Left forelimb (tissue), 1 donor: ENCODE results near the gene RPS6KB1.
"Not testable (repeated sequence)": the region's sequence is repeated elsewhere in the genome, so short reads cannot be mapped to it uniquely, and the experiment has no call there.

Source experiments
- DNase-seq: peaks from one replicate; pipeline ENCODE4 v3.0.0-alpha.2; 2018; ENCODE audit warnings: low spot score

RPS6KB1 gene

DNA sequence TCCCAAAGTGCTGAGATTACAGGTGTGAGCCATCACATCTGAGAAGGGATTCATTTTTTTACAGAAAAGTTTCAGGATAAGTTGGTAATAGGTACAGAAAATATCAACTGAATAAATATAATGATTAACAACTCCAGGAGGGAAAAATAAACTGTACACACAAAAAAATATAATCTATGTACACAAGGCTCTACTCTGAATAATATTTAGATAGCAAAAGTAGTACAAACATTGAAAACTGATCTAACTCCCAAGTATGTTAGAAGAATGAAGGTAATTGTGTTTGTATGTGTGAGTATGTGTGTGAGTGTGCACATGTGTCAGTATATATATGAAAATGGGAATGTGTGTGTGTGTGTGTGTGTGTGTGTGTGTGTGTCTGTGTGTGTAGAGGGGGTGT lies 20.6 kb upstream of the RPS6KB1 start:
- DNase-seq: no peak

DNA sequence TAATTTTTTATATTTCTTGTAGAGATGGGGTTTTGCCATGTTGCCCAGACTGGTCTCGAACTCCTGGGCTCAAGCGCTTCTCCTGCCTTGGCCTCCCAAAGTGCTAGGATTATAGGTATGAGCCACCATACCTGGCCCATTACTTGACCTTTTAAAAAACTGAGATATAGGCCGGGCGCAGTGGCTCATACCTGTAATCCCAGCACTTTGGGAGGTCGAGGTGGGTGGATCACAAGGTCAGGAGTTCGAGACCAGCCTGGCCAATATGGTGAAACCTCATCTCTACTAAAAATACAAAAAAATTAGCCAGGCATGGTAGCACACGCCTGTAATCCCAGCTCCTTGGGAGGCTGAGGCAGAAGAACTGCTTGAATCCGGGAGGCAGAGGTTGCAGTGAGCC lies 19.5 kb upstream of the RPS6KB1 start:
- DNase-seq: not testable (repeated sequence)

DNA sequence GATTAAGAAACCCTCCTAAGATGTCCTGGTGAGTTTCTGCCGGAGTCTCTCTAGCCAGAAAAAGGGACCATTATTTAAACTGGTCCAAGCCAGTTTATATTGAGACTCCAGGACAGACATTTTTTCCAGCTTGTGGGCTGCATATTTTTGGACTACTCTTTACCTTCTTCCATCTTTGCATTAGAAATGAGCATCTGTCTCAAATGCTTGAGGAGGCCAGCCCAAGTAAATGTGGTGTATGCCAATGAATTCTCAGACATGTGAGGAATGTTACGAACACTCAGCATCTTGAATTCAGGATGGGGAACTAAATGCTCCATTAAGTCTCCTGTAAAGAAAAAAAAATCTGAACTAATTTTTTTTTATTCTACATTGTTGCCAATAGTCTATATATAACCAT lies 18.5 kb upstream of the RPS6KB1 start:
- no peak for DNase-seq

DNA sequence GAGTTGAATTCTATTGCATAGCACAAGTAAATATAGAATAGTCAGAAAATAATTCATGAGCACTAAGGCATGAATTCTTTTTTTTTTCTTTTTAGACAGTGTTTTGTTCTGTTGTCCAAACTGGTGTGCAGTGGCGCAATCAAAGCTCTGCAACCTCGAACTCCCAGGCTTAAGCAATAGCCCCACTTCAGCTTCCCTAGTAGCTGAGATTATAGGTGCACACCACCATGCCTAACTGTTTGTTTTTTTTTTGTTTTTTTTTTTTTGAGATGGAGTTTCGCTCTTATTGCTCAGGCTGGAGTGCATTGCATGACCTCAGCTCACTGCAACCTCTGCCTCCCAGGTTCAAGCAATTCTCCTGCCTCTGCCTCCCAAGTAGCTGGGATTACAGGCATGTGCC lies 16.8 kb upstream of the RPS6KB1 start:
- DNase-seq: no peak

DNA sequence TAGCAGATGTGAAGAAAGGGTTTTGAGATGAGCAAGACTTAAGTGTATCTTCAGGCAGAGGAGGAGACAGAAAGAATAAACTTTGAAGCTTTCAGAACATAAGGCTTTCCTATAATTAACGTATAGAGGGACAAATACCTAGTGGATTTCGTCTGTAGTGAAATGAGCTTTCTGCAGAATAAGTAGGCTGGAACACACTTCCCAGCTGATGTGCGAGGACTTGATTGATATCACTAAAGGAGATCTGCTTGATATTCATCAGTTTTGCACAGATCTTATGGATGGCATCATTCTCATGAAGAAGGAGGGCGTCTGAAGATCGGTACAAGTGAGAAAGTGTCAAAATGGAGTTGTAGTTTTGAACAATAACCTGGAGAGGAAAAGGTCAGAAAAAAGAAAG lies 15.0 kb upstream of the RPS6KB1 start:
- DNase-seq: no peak

DNA sequence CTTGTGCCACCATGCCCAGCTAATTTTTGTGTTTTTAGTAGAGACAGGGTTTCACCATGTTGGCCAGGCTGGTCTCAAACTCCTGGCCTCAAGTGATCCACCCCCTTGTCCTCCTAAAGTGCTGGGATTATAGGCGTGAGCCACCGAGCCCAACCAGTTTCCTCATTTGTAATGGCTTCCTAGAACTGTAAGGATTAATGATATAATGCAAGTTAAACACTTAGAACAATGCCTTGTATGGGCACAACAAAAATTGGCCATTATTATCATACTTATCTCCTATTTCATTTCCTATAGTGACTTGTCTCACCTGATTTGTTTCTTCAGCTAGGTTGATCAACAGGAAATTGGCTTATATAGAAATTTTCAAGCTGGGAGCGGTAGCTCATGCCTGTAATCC lies 14.3 kb upstream of the RPS6KB1 start:
- no peak for DNase-seq

DNA sequence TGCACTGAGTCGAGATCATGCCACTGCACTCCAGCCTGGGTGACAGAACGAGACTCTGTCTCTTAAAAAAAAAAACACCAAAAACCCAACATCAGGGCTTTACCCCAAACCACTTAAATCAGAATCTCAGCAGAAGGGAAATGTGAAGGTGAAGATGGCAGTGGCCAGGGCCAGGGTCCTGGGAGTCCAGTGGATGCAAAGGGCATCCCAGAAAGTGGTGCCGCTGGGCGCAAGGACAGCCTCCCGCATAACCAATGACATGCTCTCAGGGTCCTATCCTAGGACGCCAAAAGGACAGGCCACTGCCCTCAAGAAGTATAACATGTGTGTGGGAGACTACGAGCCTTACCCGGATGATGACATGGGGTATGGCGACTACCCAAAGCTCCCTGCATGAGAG lies 8.1 kb upstream of the RPS6KB1 start:
- no peak for DNase-seq

DNA sequence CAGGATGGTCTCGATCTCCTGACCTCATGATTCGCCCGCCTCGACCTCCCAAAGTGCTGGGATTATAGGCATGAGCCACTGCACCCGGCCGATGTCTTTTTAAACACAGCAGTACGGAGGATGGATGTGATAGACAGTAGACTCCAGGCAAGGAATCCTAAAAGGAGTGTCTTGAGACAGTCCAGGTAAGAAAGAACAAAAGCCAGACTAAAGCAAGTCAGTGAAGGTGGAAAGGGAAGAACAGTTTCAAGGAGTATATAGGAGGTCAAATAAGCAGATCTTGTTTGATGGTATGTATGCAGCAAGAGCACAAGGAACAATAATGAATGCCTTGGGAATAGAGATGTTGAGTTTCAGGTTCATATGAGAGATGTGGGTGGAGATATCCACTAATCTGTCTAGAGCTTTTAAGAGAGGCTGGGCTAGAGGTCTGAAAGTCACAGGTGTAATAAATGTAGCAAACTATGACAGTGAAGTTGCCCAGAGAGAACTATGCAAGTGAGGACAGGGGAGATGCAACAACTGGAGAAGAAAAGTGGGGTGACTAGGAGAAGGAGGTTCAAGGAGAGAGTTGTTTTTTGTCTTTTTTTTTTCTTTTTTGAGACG lies 4.7 kb upstream of the RPS6KB1 start:
- no peak for DNase-seq

DNA sequence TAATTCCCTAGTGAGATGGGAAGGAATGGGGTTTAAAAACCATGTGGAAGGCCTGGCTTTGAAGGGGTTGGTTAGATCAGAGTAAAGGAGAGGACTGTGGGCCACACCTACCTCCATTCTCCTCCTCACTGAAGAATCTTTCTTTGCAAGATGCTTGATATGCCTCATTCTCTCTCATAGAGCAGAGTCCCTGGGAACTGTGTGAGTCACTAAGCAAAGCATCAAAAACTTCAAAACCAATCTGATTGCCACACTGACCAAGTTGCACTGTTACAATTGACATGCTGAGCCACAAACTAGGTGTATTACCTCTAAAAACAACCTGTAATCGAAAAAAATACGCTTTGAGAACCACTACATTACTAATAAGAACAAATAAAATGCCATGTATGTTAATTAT lies 2.2 kb upstream of the RPS6KB1 start:
- no peak for DNase-seq

DNA sequence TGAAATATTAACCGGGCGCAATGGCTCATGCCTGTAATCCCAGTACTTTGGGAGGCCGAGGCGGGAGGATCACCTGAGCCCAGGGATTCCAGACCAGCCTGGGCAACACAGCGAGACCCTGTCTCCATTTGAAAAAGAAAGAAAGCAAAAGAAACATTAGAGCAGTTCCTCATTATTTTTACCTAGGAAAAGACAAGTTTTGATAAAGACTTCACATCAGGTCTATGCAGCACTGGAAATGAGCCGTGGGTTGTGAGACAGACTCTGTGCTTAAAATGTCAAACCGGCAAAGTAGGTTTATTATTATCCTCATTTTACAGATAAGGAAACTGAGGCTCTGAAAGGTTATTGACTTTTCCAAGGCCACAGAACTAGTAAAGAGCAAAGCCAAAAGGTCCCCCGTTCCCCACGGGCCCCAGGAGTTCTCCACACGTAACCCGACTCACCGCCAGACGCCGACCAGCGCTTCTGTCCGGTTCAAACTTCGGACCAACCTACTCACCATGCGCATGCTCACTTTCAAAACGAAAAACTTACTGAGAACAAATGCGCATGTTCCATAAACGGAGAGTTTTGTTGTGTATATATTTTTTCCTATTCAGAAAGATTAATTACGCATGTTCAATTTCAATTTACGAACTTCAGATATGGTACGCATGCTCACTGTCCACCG lies 534 bp upstream of the RPS6KB1 start:
- no peak for DNase-seq

DNA sequence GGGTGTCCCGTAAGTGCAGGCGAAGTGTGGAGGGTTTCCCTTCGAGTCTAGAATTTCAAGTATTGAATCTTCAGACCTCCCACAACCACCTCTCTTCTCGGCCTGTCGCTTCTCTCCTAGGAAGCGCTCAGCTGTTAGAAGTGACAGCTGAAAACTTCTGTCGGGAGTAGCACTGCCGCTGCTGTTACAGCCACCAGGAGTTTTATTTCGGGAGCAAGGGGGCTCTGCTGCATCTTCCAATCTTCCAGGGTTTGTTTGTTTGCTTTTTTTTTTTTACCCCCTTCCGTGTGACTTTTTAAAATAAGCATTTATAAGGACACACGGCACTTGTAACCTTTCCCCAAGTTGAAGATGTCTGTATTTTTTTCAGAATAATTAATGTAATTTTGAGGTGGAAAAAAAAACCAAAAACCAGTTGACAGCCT lies 767 bp downstream of the RPS6KB1 start:
- no peak for DNase-seq

DNA sequence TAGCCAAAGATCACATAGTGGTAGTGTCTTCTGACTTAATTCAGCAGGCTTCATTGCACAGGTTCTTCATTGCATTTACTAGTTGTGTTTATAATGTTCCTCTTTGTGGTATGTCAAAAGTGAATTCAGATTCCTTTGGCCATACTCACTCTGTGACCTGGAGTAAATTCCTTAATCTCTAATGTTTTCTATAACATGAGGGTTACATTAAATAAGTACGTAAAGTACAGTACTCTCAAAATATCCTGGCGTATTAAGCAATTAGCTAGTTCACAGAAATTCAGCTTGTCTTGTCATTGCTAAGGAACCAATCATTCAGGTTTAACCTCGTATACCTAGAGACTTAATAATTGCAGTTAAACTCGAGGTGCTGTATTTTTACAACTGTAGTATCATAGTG lies 4.2 kb downstream of the RPS6KB1 start:
- no peak for DNase-seq

DNA sequence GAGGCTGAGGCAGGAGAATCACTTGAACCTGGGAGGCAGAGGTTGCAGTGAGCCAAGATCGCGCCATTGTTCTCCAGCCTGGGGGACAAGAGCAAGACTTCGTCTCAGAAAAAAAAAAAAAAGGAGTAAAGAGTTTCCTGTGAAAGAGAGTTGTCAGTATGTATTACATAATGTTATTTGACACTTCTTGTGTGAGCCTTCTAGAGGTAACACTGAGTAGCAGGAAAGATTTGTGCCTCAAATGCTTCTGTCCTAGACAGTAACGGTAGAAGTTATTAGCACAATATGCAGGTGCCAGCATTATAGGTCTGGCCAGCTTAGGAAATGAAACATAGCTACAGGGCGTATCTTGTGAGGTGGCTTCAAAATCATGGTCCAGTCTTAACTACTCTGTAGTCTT lies 6.2 kb downstream of the RPS6KB1 start:
- DNase-seq: no peak

DNA sequence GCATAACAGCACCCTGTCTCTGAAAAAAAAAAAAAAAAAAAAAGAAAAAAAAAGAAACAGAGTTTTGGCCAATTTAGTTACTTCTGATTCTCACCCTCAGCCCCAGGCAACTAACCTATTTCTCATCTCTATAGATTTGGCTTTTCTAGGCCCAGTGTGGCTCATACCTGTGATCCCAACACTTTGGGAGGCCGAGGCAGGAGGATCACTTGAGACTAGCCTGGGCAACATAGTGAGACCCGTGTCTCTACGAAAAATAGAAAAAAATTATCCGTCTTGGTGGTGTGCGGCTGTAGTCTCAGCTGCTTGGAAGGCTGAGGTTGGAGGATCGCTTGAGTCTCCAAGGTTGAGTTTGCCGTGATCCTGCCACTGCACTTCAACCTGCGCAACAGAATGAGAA lies 8.7 kb downstream of the RPS6KB1 start:
- DNase-seq: no peak

DNA sequence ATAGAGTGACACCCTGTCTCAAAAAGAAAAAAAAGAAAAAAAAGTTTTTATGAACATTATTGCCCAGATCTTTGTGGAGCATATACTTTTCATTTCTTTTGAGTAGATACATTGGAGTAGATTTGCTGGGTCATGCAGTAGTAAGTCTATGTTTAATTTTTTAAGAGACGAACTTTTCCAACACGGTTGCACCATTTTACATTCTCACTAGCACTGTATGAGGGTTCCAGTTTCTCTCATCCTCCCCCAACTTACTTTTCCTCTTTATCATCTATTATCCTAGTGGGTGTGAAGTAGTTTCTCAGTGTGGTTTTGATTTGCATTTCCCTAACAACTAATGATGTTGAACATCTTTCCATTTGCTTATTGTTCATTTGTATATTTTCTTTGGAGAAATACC lies 10.5 kb downstream of the RPS6KB1 start:
- no peak for DNase-seq

DNA sequence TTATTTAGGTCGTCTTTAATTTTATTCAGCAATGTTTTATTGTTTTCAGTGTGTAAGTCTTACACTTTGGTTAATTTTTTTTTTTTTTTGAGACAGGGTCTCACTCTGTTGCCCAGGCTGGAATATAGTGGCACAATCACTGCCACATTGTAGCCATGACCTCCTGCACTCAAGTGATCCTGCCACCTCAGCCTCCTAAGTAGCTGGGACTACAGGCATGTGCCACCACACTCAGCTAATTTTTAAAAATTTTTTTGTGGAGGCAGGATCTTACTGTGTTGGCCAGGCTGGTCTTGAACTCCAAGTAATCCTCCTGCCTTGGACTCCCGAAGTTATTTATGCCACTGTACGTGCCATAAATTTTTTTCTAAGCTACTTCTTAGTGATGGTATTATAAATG lies 14.5 kb downstream of the RPS6KB1 start:
- no peak for DNase-seq

DNA sequence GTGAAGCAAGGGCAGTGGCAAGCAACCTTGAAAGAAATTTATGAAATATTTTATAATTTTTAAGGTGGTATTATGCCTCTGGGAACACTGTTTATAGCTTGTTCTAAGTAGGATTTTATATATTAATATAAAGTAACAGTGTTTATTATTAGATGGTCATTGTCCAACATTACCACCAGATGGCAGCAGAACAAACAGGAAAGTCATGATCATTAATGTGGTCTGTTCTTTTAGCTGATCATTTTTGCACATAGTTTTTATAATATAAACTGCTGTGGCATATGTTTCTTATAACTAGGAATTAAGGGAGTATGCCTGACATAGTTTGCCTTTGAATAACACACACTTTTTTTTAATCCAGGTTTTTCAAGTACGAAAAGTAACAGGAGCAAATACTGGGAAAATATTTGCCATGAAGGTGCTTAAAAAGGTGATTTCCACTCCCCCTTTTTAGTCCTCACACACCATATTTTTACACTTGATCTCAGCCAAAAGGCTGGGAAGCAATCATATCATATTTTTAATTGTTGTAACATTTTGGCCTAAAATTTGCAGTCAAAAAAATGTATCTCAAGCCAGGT lies 21.4 kb downstream of the RPS6KB1 start:
- no peak for DNase-seq

DNA sequence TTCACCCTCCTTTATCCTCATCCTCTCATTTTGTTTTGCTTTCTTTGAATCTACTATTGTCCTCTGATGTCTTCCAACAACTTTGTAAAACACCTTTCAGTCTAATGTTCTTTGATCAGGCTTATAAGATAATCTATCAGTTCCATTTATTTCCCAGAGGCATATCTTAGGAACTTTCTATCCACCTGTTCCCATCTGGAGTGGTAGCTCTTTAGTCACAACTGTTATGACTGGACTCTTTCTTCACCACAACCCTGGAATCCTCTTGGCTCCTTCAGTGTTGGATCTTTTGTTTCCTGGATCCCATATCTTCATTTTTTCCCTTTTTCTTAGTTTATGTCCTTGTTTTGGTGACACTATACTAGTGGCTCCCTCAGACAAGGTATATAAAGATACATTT lies 23.5 kb downstream of the RPS6KB1 start:
- DNase-seq: no peak

DNA sequence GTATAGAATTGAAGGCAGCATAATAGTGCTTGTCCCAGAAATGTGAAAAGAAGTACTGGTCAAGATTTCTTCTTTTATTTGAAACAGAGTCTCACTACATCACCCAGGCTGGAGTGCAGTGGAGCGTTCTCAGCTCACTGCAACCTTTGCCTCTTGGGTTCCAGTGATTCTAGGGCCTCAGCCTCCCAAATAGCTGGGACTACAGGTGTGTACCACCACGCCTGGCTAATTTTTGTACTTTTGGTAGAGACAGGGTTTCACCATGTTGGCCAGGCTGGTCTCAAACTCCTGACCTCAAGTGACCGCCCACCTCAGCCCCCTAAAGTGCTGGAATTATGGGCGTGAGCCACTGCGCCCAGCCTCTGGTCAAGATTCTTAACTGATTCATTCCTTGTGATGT lies 27.7 kb downstream of the RPS6KB1 start:
- DNase-seq: not testable (repeated sequence)

DNA sequence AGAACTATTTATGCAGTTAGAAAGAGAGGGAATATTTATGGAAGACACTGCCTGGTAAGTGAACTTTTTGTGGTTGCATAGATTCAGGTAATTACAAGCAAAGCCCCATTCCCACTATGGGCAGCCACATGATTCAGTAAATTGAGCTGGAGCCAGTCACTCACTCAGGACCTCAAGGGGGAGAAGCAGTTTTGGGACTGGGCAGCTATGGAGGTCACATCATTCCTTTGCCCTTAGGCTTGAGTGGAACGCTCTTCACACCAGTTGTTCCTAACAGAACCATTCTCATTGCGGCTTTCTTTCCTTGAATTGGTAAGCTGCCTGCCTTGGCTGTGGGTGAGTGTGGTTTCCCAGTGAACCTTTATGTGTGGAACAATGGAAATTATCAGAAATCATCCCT lies 37.2 kb downstream of the RPS6KB1 start:
- DNase-seq: not testable (repeated sequence)

DNA sequence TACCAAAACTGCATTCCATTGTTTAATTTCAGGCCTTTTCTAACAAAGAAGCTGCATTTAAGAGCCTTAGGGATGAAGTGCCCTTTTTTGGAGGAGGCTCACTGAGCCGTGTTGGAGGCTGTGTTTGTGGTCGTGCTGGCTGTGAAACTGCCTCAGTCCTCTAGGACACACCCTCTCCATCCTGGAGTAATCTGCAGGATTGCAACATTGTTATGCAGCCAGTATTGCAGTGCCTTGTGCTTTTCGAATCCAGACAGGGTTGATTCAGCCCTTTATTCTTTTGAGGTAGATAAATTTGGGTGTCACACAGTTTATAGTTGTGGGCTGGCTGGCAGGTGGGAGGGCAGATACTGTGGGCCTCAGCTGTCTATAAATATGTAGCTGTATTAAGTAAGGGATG lies 37.8 kb downstream of the RPS6KB1 start:
- not testable (repeated sequence) for DNase-seq

DNA sequence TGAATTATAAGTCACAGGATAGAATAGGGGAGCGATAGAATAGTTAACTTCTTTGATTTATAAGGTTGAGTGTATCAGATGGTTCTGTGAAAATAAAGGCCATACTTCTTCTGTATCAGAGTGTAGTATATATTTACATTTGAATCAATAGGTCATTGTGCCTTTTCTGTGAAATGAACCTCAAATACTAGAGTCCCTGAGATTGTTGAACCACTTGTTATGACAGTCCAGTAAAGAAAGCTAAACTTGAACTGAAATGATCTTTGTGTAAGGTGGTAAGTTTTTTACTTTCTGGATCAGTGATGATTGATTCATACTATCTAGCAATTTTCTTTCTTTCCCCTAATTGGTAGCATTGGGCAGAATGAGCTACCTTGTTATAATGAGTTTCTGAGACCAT lies 40.4 kb downstream of the RPS6KB1 start:
- DNase-seq: not testable (repeated sequence)

DNA sequence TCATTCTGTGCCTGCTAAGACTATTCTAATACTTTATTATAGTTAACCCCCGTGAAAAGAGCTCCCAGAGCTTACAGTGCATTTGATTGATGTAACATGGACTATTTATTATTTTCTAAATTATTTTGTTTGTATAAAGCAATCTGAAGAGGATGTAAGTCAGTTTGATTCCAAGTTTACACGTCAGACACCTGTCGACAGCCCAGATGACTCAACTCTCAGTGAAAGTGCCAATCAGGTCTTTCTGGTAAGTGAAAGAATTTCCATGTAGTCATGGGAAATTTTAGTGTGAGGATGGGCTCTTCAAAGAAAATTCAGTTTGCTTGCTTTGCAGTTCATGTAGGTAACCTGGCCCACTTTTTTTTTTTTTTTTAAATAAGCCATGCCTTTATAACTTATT lies 47.8 kb downstream of the RPS6KB1 start:
- not testable (repeated sequence) for DNase-seq

DNA sequence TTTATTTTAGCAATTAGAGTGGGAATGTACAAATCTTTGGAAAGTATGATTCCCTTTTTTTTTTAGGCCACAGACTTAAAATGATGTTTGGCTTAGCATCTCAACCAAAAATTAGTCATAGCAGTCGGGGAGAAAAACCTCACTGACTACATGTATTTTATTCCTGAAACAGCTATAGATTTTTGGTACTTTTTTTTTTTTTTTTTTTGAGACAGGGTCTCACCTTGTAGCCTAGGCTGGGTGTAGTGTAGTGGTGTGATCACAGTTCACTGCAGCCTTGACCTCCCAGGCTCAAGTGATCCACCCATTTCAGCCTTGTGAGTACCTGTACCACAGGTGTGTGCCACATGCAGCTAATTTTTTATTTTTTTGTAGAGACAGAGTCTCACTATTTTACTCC lies 48.2 kb downstream of the RPS6KB1 start:
- DNase-seq: no peak
